K562 (cell line): ENCODE measurements around the gene PAPOLB.

Experiments
- CTCF ChIP-seq, 3 experiments: IDR thresholded peaks in 2 of 3; conservative IDR thresholded peaks in 1 of 3; 2 replicates each; pipeline ENCODE4 v1.5.1; 2011 to 2012; ENCODE audit warnings: low read length in 3 of 3, mild to moderate bottlenecking in 3 of 3, control low read depth in 2 of 3, improper control_type of control experiment in 1 of 3, inconsistent platforms in 1 of 3, low read depth in 1 of 3, mixed read lengths in 1 of 3, moderate library complexity in 1 of 3; ENCODE audit not compliant: insufficient read depth in 2 of 3
- ELF2 ChIP-seq: fragments of 250-450 bp; sonication (Bioruptor Pico); IDR thresholded peaks from 2 replicates; pipeline ENCODE4 v1.5.0; 2021; ENCODE audit warnings: mild to moderate bottlenecking
- GABPA ChIP-seq: fragments of 200-800 bp; sonication (Bioruptor generic); conservative IDR thresholded peaks from 2 replicates; pipeline ENCODE4 v1.6.1; 2016; ENCODE audit warnings: low read depth, missing genetic modification characterization, missing compliant biosample characterization
- KLF16 ChIP-seq: IDR thresholded peaks from 2 replicates; pipeline ENCODE4 v1.6.1; 2016; ENCODE audit warnings: antibody characterized with exemption
- TAF1 ChIP-seq: IDR thresholded peaks from 2 replicates; pipeline ENCODE4 v1.6.1; 2011; ENCODE audit warnings: mild to moderate bottlenecking, low read length, moderate library complexity; ENCODE audit not compliant: insufficient read depth, control insufficient read depth, severe bottlenecking; ENCODE audit errors: extremely low read depth
- TBP ChIP-seq: optimal IDR thresholded peaks from 2 replicates; pipeline ENCODE3; 2011; ENCODE audit warnings: low read depth, low read length, improper control_type of control experiment
- TEAD4 ChIP-seq, 2 experiments: sonication (generic) in 1 of 2; formaldehyde crosslinking in 1 of 2; IDR thresholded peaks; 2 replicates each; pipeline versions ENCODE4 v1.6.1 to v1.8.0; 2012 to 2022; ENCODE audit warnings: borderline replicate concordance in 1 of 2, inconsistent platforms in 1 of 2, low read length in 1 of 2, mild to moderate bottlenecking in 1 of 2, missing genetic modification reagents in 1 of 2
- ZNF12 ChIP-seq: sonication (generic); formaldehyde crosslinking; IDR thresholded peaks from 2 replicates; pipeline ENCODE4 v1.4.0; 2020; ENCODE audit warnings: mild to moderate bottlenecking, missing genetic modification reagents
- ZNF217 ChIP-seq: sonication (generic); formaldehyde crosslinking; IDR thresholded peaks from 2 replicates; pipeline ENCODE4 v1.8.0; 2022; ENCODE audit warnings: mild to moderate bottlenecking, missing genetic modification reagents
- ZNF592 ChIP-seq: fragments of 450-650 bp; IDR thresholded peaks from 2 replicates; pipeline ENCODE4 v1.6.1; 2017; ENCODE audit warnings: antibody characterized with exemption, mild to moderate bottlenecking

- TF ChIP-seq TAF1 (no peak), TBP (no peak), TEAD4 (IDR thresholded peaks at IDR 0.05; ENCODE audit: low read length) (no peak), TEAD4 (CRISPR knock-in tag; IDR thresholded peaks at IDR 0.05; ENCODE audit: borderline replicate concordance) (no peak), CTCF (IDR thresholded peaks at IDR 0.05 in 2 of 3, conservative IDR thresholded peaks at IDR 0.05 in 1 of 3; ENCODE audit: insufficient read depth in 2 of 3, low read depth in 1 of 3, low read length in 3 of 3) (no peak), ZNF217 (CRISPR knock-in tag) (no peak), GABPA (tag) (no peak), KLF16 (no peak), ZNF12 (CRISPR knock-in tag) (no peak), ELF2 (no peak), ZNF592 (no peak)
These were observed 326 bp upstream of the PAPOLB start for GRCh38 chr7:4862156-4862555.
